Measurements from ENCODE around the gene CFAP74. TPM values are rescaled to one million over a fixed set of nuclear protein-coding genes. Genes with fewer than 3 reads are reported as not detected.

CFAP74 gene
- total and polyA plus RNA-seq, 2 of the 4 experiments (the other 2 are of a cell fraction): not detected

DNA sequence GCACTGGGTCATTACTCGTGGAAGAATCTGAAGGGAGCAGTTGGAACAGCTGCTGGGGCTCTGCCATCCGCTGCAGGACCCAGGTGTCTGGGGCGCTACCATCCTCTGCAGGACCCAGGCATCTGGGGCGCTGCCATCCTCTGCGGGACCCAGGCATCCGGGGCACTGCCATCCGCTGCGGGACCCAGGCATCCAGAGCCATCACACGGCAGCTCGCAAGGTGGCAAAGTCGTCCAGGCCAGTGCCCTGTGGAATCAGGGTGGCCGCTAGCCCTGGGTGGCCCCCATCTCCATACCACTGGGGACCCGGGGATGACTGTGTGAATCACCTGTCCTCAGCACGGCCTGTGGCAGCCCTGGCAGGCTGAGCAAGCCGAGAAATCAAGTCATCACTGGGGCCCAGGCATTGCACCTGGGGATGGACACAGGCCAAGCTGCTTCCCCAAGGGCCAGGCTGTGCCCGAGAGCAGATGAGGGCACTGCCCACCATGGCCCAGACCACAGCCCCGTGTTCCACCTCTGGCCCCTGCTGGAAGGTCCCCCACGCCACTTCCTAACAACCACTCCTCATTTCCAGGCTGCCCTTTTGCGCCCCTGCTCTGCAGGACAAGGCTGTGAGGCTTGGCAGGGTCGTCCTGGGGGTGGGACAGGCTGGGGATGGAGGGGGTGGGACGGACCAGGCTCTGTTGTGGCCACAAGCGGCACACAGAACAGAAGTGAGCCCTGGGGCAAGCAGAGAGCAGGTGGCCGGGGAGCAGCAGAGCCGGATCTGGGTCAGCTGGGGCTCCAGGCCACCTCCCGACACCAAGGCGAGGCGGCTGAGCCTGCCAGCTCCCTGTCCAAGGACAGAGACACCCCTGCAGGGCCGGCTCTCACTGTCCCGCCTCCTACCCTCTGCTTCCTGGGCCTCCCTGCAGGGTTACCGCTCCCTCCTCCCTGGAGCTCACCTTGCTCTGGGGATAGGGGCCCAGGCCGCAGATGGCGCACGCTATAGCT, 28.3 kb upstream of the CFAP74 start:
- H4K91ac ChIP-seq (ENCODE audit: insufficient read depth, low read depth, low read length): no peak overlapping the region

More for the DNA sequence above, 28.3 kb upstream of the CFAP74 start:
- no peak overlapping the region for H3K4ac ChIP-seq (ENCODE audit: low read depth, low read length)
- H3K9me1 ChIP-seq (ENCODE audit: insufficient read depth, low read length): no peaks in the 10 kb centered on the region
- ChIA-PET CTCF (no interaction called here), POLR2A (ENCODE audit: unreplicated experiment) (interaction anchor here (0.6 kb wide), 1 partner anchor 83 kb away, joined by 3 read pairs; no protein-coding TSS in a partner anchor)
- H2BK120ac ChIP-seq (ENCODE audit: low read depth, low read length): no peak overlapping the region
- no peak overlapping the region for H3K9ac ChIP-seq (ENCODE audit: low read depth, low read length)
- no peak overlapping the region for H2BK5ac ChIP-seq (ENCODE audit: low read depth, low read length, poor library complexity, severe bottlenecking)
- no peaks in the 10 kb centered on the region for H3K36me3 ChIP-seq (ENCODE audit: control insufficient read depth, insufficient read depth, low read length)
- H4K8ac ChIP-seq (ENCODE audit: low read depth in 2 of 2, low read length in 2 of 2): no peak overlapping the region
- no peak overlapping the region for H3K18ac ChIP-seq (ENCODE audit: low read depth, low read length)
- H3K4me1 ChIP-seq (ENCODE audit: control insufficient read depth, insufficient read depth, low read length): no peaks in the 10 kb centered on the region
- no peaks in the 10 kb centered on the region for H3K9me3 ChIP-seq (ENCODE audit: control insufficient read depth, insufficient read depth, low read length)
- H3K14ac ChIP-seq (replicated peaks; ENCODE audit: low read depth, low read length): no peak overlapping the region
- no peak overlapping the region for H2AK9ac ChIP-seq (replicated peaks; ENCODE audit: low read depth, low read length, poor library complexity)
- H2AK5ac ChIP-seq (ENCODE audit: low read depth, low read length): no peak overlapping the region
- DNase-seq (no peak), ATAC-seq (ENCODE audit: low read depth) (no peak)
- H2BK15ac ChIP-seq (ENCODE audit: low read depth, low read length): no peak overlapping the region
- in situ Hi-C loops (cut with MboI; ENCODE audit: low sequenced_read_pairs): no loop called here
- no peaks in the 10 kb centered on the region for H4K20me1 ChIP-seq (ENCODE audit: insufficient read depth, low read length)
- no peak overlapping the region for H4K5ac ChIP-seq (ENCODE audit: low read depth, low read length)
- intact Hi-C loops (cut with micrococcal nuclease): no loop called here
- 51% methylated on average over 14 of the region's 33 CpGs; no CpG with 5 or more reads in 1 of the 2 experiments for WGBS, 2 experiments (ENCODE audit: extremely low coverage in 2 of 2, insufficient read length in 1 of 2)
- H3K4me2 ChIP-seq (ENCODE audit: low read depth, low read length): no peak overlapping the region
- H3K4me3 ChIP-seq (ENCODE audit: insufficient read depth, low read depth, low read length): no peak overlapping the region
- TF ChIP-seq MAZ (IDR thresholded peaks at IDR 0.05; ENCODE audit: borderline replicate concordance, low read depth, low read length): no peak
- no peak overlapping the region for H2BK20ac ChIP-seq (ENCODE audit: low read depth, low read length)
- H3K23ac ChIP-seq (ENCODE audit: low read depth, low read length): no peak overlapping the region
- BruUV-seq (replicated peaks): no TSS peak
- no peaks in the 10 kb centered on the region for H3K79me1 ChIP-seq (ENCODE audit: low read depth in 1 of 2, low read length in 2 of 2)
- dilution Hi-C loops (cut with HindIII; ENCODE audit: low sequenced_read_pairs, unreplicated experiment): no loop called here
- H2AFZ ChIP-seq (replicated peaks; ENCODE audit: low read length, poor library complexity): no peak overlapping the region
- peaks cover 44% of the 10 kb centered on the region for H3K27me3 ChIP-seq (ENCODE audit: control insufficient read depth, insufficient read depth, low read length)
- no peak overlapping the region for H3K56ac ChIP-seq (ENCODE audit: extremely low read depth, insufficient read depth, low read length)
- no peak overlapping the region for H3K27ac ChIP-seq (ENCODE audit: insufficient read depth, low read length)
